H9 (cell line): Measurements from ENCODE around the gene VRK1. TPM values are rescaled to one million over a fixed set of nuclear protein-coding genes. Genes with fewer than 3 reads are reported as not detected.

Experiments used
- DNase-seq: peaks from one replicate; pipeline ENCODE4 v3.0.0-alpha.2; 2017
- H2AFZ ChIP-seq: one replicate; pipeline ENCODE4 v1.6.1; 2013; ENCODE audit warnings: mild to moderate bottlenecking, low read length, control low read depth, moderate library complexity
- H2AK5ac ChIP-seq: 2 replicates; pipeline ENCODE4 v1.6.1; 2013; ENCODE audit warnings: low read length, control low read depth, mixed read lengths; ENCODE audit not compliant: insufficient read length
- H2BK120ac ChIP-seq: one replicate; pipeline ENCODE4 v1.6.1; 2013; ENCODE audit warnings: low read depth, mild to moderate bottlenecking, low read length, control low read depth, inconsistent platforms; ENCODE audit not compliant: poor library complexity, severe bottlenecking
- H2BK12ac ChIP-seq: 2 replicates; pipeline ENCODE4 v1.6.1; 2013; ENCODE audit warnings: low read length, control low read depth, mixed read lengths, low read depth; ENCODE audit not compliant: insufficient read length
- H2BK15ac ChIP-seq: 2 replicates; pipeline ENCODE4 v1.6.1; 2013; ENCODE audit warnings: low read depth, low read length, control low read depth
- H2BK20ac ChIP-seq: one replicate; pipeline ENCODE4 v1.6.1; 2013; ENCODE audit warnings: low read depth, mild to moderate bottlenecking, low read length, control low read depth, inconsistent platforms; ENCODE audit not compliant: poor library complexity, severe bottlenecking
- H2BK5ac ChIP-seq: 2 replicates; pipeline ENCODE4 v1.6.1; 2013; ENCODE audit warnings: low read length, control low read depth, mixed read lengths; ENCODE audit not compliant: insufficient read length
- H3K14ac ChIP-seq: 2 replicates; pipeline ENCODE4 v1.6.1; 2013; ENCODE audit warnings: low read length, control low read depth; ENCODE audit not compliant: insufficient read depth
- H3K18ac ChIP-seq: 2 replicates; pipeline ENCODE4 v1.6.1; 2013; ENCODE audit warnings: low read depth, mild to moderate bottlenecking, mixed read lengths, low read length, control low read depth; ENCODE audit not compliant: insufficient read length
- H3K23ac ChIP-seq: 2 replicates; pipeline ENCODE4 v1.6.1; 2013; ENCODE audit warnings: low read length, control low read depth, mixed read lengths, low read depth; ENCODE audit not compliant: insufficient read length
- H3K23me2 ChIP-seq: 2 replicates; pipeline ENCODE4 v1.6.1; 2013; ENCODE audit warnings: low read depth, mild to moderate bottlenecking, mixed read lengths, low read length, control low read depth; ENCODE audit not compliant: insufficient read length, poor library complexity, severe bottlenecking
- H3K27ac ChIP-seq: 2 replicates; pipeline ENCODE4 v1.5.1; 2013; ENCODE audit warnings: low read length, control low read depth, mixed read lengths, low read depth; ENCODE audit not compliant: insufficient read length
- H3K27me3 ChIP-seq: 2 replicates; pipeline ENCODE4 v1.6.1; 2013; ENCODE audit warnings: low read length, control low read depth, inconsistent platforms; ENCODE audit not compliant: insufficient read depth
- H3K4ac ChIP-seq: 2 replicates; pipeline ENCODE4 v1.6.1; 2013; ENCODE audit warnings: low read depth, mild to moderate bottlenecking, control low read depth, inconsistent platforms, low read length, moderate library complexity
- H3K4me1 ChIP-seq: 2 replicates; pipeline ENCODE4 v1.6.1; 2013; ENCODE audit warnings: low read length, control low read depth, inconsistent platforms; ENCODE audit not compliant: insufficient read depth
- H3K4me2 ChIP-seq: 2 replicates; pipeline ENCODE4 v1.6.1; 2013; ENCODE audit warnings: low read length, control low read depth, mixed read lengths; ENCODE audit not compliant: insufficient read length, insufficient read depth
- H3K56ac ChIP-seq: 2 replicates; pipeline ENCODE4 v1.6.1; 2013; ENCODE audit warnings: low read depth, mild to moderate bottlenecking, mixed read lengths, low read length, control low read depth; ENCODE audit not compliant: insufficient read length
- H3K79me1 ChIP-seq: 2 replicates; pipeline ENCODE4 v1.6.1; 2013; ENCODE audit warnings: low read depth, mild to moderate bottlenecking, moderate library complexity, low read length, control low read depth, inconsistent platforms; ENCODE audit not compliant: insufficient read depth, poor library complexity, severe bottlenecking
- H3K79me2 ChIP-seq: 2 replicates; pipeline ENCODE4 v1.6.1; 2013; ENCODE audit warnings: low read length, control low read depth, inconsistent platforms; ENCODE audit not compliant: insufficient read depth
- H3K9ac ChIP-seq: 2 replicates; pipeline ENCODE4 v1.6.1; 2013; ENCODE audit warnings: low read length, control low read depth, mixed read lengths; ENCODE audit not compliant: insufficient read length; ENCODE audit errors: extremely low read depth
- H3K9me3 ChIP-seq: one replicate; pipeline ENCODE4 v1.6.1; 2013; ENCODE audit warnings: low read depth, low read length, inconsistent platforms; ENCODE audit not compliant: control insufficient read depth
- H3T11ph ChIP-seq: one replicate; pipeline ENCODE4 v1.6.1; 2013; ENCODE audit warnings: mild to moderate bottlenecking, low read length, control low read depth, inconsistent platforms
- H4K20me1 ChIP-seq: one replicate; pipeline ENCODE4 v1.6.1; 2013; ENCODE audit not compliant: control insufficient read depth, insufficient read length, insufficient read depth
- H4K5ac ChIP-seq: 2 replicates; pipeline ENCODE4 v1.6.1; 2013; ENCODE audit warnings: low read depth, mild to moderate bottlenecking, mixed read lengths, low read length, control low read depth; ENCODE audit not compliant: insufficient read length
- H4K8ac ChIP-seq: replicated peaks from 2 replicates; pipeline ENCODE4 v1.6.1; 2013; ENCODE audit warnings: low read length, control low read depth, mixed read lengths, low read depth; ENCODE audit not compliant: insufficient read length
- H4K91ac ChIP-seq: 2 replicates; pipeline ENCODE4 v1.6.1; 2013; ENCODE audit warnings: low read depth, mild to moderate bottlenecking, moderate library complexity, mixed read lengths, low read length, control low read depth; ENCODE audit not compliant: insufficient read length
- H3K27ac Mint-ChIP-seq, 3 experiments: 2 replicates in 2 of 3; 3 replicates in 1 of 3; pipeline ENCODE4 v1.8.0; 2020 to 2021; ENCODE audit warnings: mixed read lengths in 3 of 3, mild to moderate bottlenecking in 1 of 3, moderate library complexity in 1 of 3
- H3K27me3 Mint-ChIP-seq: 2 replicates; pipeline ENCODE4 v1.8.0; 2021; ENCODE audit warnings: low read depth, mild to moderate bottlenecking, moderate library complexity, mixed read lengths
- H3K36me3 Mint-ChIP-seq, 3 experiments: 2 replicates in 2 of 3; 3 replicates in 1 of 3; pipeline ENCODE4 v1.8.0; 2020 to 2021; ENCODE audit warnings: low read depth in 3 of 3, mixed read lengths in 3 of 3; ENCODE audit not compliant: insufficient read depth in 1 of 3
- H3K4me1 Mint-ChIP-seq, 2 experiments: 2 replicates each; pipeline ENCODE4 v1.8.0; 2020; ENCODE audit warnings: mixed read lengths in 2 of 2
- H3K4me3 Mint-ChIP-seq, 2 experiments: 2 replicates in 1 of 2; 3 replicates in 1 of 2; pipeline ENCODE4 v1.8.0; 2020 to 2021; ENCODE audit warnings: mild to moderate bottlenecking in 2 of 2, mixed read lengths in 2 of 2, moderate library complexity in 1 of 2
- H3K9me3 Mint-ChIP-seq, 2 experiments: 2 replicates in 1 of 2; 3 replicates in 1 of 2; pipeline ENCODE4 v1.8.0; 2020; ENCODE audit warnings: mild to moderate bottlenecking in 2 of 2, mixed read lengths in 2 of 2, moderate library complexity in 1 of 2
- WGBS: extraction: QIAGEN DNeasy Blood & Tissue Kit; methylation state at CpG from one replicate; pipeline ENCODE4 v1.1.7; 2013; ENCODE audit warnings: missing lambda C conversion rate, low lambda C conversion rate, mixed read lengths; ENCODE audit not compliant: insufficient read length; ENCODE audit errors: extremely low coverage; 5-methylcytosine and 5-hydroxymethylcytosine counted together
- total RNA-seq: library from RNA; stranded (reverse); gene quantifications from 2 replicates; pipeline ENCODE4 v1.2.1, GENCODE V29; 2021
- TF ChIP-seq, protein P1 (sequence below): fragments of 200-600 bp; sonication (generic); conservative IDR thresholded peaks from 3 replicates; pipeline ENCODE4 v1.8.0; 2021; ENCODE audit warnings: antibody characterized with exemption, mild to moderate bottlenecking

The VRK1 gene
- total RNA-seq, 1 experiment from 2014 or later: 55.7 TPM

DNA sequence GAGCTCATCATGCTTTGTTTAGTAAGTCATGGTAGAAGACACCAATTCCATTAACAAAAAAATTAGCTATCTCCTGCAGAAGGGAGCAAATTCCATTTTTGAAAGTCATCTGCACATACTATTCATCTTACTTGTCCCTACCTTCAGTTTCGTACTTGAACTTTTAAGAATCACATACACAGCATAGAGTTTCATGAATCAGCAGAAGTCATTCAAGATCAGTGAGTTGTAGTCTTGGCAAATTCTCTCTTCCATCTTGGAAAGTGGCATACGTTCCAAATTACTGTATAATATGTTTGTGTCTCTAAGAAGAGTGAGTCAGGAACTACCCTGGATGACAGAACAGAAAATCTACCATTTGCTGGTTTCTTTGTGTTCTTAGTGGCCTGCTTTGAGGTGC, 14.1 kb downstream of the VRK1 start:
- Mint-ChIP-seq H3K4me1 (peaks cover 2 to 9% of the 10 kb centered on the region in 2 experiments), H3K36me3 (peaks cover 0 to 2% (median 0%) of the 10 kb centered on the region in 3 experiments; a peak in 3 of 7 replicates), H3K27ac (no peak overlapping the region), H3K9me3 (no peaks in the 10 kb centered on the region; a peak in 1 of 5 replicates), H3K4me3 (no peak overlapping the region), H3K27me3 (no peaks in the 10 kb centered on the region)
- H3K4me1 ChIP-seq: no peaks in the 10 kb centered on the region; the same call in 1 of the 2 replicates
- H3K9me3 ChIP-seq: no peaks in the 10 kb centered on the region
- TF ChIP-seq, protein P1, sequence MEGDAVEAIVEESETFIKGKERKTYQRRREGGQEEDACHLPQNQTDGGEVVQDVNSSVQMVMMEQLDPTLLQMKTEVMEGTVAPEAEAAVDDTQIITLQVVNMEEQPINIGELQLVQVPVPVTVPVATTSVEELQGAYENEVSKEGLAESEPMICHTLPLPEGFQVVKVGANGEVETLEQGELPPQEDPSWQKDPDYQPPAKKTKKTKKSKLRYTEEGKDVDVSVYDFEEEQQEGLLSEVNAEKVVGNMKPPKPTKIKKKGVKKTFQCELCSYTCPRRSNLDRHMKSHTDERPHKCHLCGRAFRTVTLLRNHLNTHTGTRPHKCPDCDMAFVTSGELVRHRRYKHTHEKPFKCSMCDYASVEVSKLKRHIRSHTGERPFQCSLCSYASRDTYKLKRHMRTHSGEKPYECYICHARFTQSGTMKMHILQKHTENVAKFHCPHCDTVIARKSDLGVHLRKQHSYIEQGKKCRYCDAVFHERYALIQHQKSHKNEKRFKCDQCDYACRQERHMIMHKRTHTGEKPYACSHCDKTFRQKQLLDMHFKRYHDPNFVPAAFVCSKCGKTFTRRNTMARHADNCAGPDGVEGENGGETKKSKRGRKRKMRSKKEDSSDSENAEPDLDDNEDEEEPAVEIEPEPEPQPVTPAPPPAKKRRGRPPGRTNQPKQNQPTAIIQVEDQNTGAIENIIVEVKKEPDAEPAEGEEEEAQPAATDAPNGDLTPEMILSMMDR: no peak
- H2AFZ ChIP-seq: no peak overlapping the region
- H3K79me2 ChIP-seq: peaks cover 15% of the 10 kb centered on the region; the same call in 1 of the 2 replicates
- H2BK15ac ChIP-seq: no peak overlapping the region
- H2BK5ac ChIP-seq: no peak overlapping the region
- H3K4ac ChIP-seq: no peak overlapping the region
- H2BK20ac ChIP-seq: no peak overlapping the region
- no peak overlapping the region for H3K23ac ChIP-seq
- H3K14ac ChIP-seq: no peak overlapping the region
- no peaks in the 10 kb centered on the region for H3K23me2 ChIP-seq
- H4K8ac ChIP-seq: no peak overlapping the region
- no peak overlapping the region for H3K4me2 ChIP-seq
- no peak overlapping the region for H3K27ac ChIP-seq
- no peaks in the 10 kb centered on the region for H3K27me3 ChIP-seq
- no peak for DNase-seq
- H3K79me1 ChIP-seq: peaks cover 10% of the 10 kb centered on the region
- no peak overlapping the region for H4K5ac ChIP-seq
- no peak overlapping the region for H3K56ac ChIP-seq
- H4K20me1 ChIP-seq: no peaks in the 10 kb centered on the region
- no peak overlapping the region for H3K18ac ChIP-seq
- no CpG with 5 or more reads among the region's 2 CpGs for WGBS
- H2AK5ac ChIP-seq: no peak overlapping the region
- H3T11ph ChIP-seq: no peak overlapping the region
- H2BK120ac ChIP-seq: no peak overlapping the region
- H2BK12ac ChIP-seq: no peak overlapping the region
- H4K91ac ChIP-seq: no peak overlapping the region
- no peak overlapping the region for H3K9ac ChIP-seq
